HUES6 (cell line): Measurements from ENCODE around the gene TCEAL3.
A peak's percentile ranks its signal among the peaks of the same experiment; 100 is the strongest.
"Not testable (repeated sequence)": the region's sequence is repeated elsewhere in the genome, so short reads cannot be mapped to it uniquely, and the experiment has no call there.

Experiments
- H3K27ac ChIP-seq: 2 replicates; pipeline ENCODE4 v1.7.0; 2013; ENCODE audit warnings: low read depth, mild to moderate bottlenecking, low read length, inconsistent platforms
- H3K27me3 ChIP-seq: 2 replicates; pipeline ENCODE4 v1.6.1; 2013; ENCODE audit warnings: low read length; ENCODE audit not compliant: control insufficient read depth, insufficient read depth
- H3K36me3 ChIP-seq: 2 replicates; pipeline ENCODE4 v1.6.1; 2013; ENCODE audit warnings: low read length; ENCODE audit not compliant: control insufficient read depth, insufficient read depth
- H3K4me1 ChIP-seq: 2 replicates; pipeline ENCODE4 v1.6.1; 2013; ENCODE audit warnings: low read length; ENCODE audit not compliant: control insufficient read depth, insufficient read depth
- H3K4me3 ChIP-seq: 2 replicates; pipeline ENCODE4 v1.5.1; 2013; ENCODE audit warnings: low read depth, low read length
- H3K9ac ChIP-seq: one replicate; pipeline ENCODE4 v1.6.1; 2013; ENCODE audit warnings: mild to moderate bottlenecking, low read length
- H3K9me3 ChIP-seq: 2 replicates; pipeline ENCODE4 v1.6.1; 2013; ENCODE audit warnings: low read depth, low read length; ENCODE audit not compliant: control insufficient read depth, insufficient read depth

TCEAL3 gene

DNA sequence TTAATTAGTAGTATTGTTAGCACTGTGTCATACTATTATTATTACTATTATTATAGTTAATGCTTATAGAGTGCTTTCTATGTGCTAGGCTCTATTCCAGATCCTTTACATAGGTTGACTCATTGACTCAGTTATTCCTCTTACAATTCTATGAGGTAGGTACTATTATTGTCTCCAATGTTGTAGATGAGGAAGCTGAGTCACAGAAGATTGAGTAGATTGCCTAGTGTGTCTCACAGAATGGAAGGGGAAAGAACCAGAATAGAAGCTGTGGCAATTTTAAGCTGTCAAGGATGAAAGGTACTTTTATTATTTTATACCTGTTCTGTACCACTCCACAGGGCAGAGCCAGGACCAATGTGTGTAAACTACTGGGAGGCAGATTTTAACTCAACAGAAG lies 19.1 kb downstream of the TCEAL3 start:
- Histone ChIP-seq H3K4me1 (peaks cover 15% of the 10 kb centered on the region), H3K27me3 (no peaks in the 10 kb centered on the region), H3K9ac (no peak overlapping the region), H3K4me3 (no peak overlapping the region), H3K36me3 (no peaks in the 10 kb centered on the region), H3K9me3 (no peaks in the 10 kb centered on the region), H3K27ac (no peak overlapping the region)

DNA sequence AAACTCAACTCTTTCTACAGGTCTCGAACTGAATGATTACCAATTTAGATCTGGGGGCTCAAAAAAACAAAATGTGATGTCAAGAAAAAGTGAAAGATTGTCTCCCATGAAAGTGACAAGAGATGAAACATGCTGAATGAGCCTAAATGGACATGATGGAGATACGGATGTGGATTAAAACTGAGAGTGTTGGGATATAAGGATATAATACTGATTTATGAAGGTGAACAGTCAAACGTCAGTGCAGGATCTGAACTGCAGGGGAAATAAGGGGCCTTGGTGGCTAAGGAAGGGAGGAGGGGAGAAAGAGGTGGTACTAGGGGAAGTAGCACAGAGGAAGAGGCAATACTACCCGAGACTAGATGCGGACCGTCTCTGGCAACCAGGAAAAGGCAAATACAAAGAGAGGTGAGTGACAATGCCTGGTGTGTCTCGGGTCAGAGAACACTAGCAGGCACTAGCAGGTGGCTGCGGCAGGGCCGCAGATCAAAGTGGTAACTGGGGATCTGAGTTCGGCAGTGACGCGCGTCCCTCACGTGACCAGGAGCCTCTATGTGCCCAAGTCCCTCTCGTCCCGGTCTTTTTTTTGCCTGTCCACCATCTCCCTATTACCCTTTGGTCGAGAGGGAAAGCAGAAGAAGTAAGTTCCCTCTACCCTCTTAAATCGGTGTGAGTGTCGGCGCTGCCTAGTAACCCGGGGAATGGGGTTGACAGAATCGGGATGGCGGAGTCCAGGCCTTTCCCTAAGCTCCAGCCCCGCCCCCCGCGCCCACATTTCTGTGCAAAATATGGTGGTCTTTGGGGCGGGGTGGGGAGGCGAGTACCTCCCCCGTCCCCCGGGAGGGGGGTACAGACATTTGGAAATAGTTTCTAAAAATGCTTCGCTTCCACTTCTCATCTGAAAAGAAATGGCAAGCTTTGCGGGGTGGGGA lies 20.9 kb downstream of the TCEAL3 start, which contains the start of gene TCEAL1:
Gene TCEAL1, plus strand, starts transcription at position 590 of the 932 bp plus-strand sequence. CDS start 942 bp downstream, outside the sequence.
- Histone ChIP-seq H3K9ac (peak within 1 kb of the TSS; percentile 74), H3K4me3 (peak within 1 kb of the TSS; percentile 95), H3K27ac (peak within 1 kb of the TSS; percentile 11; the same call in 1 of the 2 replicates), H3K9me3 (no peaks in the 10 kb centered on the region), H3K36me3 (no peaks in the 10 kb centered on the region), H3K4me1 (peaks cover 15% of the 10 kb centered on the region), H3K27me3 (no peaks in the 10 kb centered on the region; the same call in 1 of the 2 replicates)

DNA sequence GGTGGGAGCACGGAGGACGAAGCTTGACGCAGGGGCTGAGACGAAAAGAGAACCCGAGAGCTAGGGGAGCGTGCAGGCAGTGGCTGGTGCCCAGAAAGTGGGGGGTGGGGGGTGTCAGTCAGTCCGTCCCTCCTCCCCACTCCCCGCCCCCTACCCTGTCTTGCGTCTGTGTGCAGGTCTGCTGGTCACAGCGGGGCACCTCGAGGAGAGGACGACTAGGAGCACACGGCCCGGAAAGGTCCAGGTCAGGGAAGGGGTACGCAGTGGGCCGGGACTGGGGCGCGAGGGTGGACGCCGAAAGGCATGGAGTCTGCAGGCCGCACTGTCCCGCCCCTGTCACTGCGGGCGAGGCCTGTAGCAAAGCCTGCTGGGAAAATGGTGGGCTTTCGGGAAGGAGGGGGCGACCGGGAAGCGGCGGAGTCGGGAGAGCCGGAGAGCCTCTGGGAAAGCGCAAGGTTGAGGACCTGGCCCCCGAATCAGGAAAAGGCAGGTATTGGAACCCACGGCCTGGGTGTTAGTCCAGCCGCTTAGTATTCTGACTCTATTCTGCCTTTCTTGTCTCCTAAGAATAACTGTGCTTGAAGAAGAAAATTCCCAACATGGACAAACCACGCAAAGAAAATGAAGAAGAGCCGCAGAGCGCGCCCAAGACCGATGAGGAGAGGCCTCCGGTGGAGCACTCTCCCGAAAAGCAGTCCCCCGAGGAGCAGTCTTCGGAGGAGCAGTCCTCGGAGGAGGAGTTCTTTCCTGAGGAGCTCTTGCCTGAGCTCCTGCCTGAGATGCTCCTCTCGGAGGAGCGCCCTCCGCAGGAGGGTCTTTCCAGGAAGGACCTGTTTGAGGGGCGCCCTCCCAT lies 21.8 kb downstream of the TCEAL3 start:
- Histone ChIP-seq H3K4me1 (peaks cover 8% of the 10 kb centered on the region), H3K9me3 (no peaks in the 10 kb centered on the region), H3K9ac (peak overlapping the region; percentile 74), H3K27ac (peak overlapping the region; percentile 11; the same call in 1 of the 2 replicates), H3K27me3 (no peaks in the 10 kb centered on the region; the same call in 1 of the 2 replicates), H3K36me3 (no peaks in the 10 kb centered on the region), H3K4me3 (peak overlapping the region; percentile 95)

DNA sequence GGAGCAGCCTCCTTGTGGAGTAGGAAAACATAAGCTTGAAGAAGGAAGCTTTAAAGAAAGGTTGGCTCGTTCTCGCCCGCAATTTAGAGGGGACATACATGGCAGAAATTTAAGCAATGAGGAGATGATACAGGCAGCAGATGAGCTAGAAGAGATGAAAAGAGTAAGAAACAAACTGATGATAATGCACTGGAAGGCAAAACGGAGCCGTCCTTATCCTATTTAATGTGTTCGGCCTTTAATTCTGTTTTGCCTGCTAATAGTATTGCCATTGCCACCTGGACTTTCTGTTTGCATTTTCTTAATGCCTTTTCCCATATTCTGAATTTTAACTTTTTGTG lies 22.4 kb downstream of the TCEAL3 start:
- peaks cover 7% of the 10 kb centered on the region; the same call in 1 of the 2 replicates for H3K4me1 ChIP-seq
- peak overlapping the region; percentile 74 for H3K9ac ChIP-seq
- H3K27ac ChIP-seq, result no peak overlapping the region
- no peaks in the 10 kb centered on the region for H3K36me3 ChIP-seq
- peak overlapping the region; percentile 95 for H3K4me3 ChIP-seq
- H3K9me3 ChIP-seq, result no peaks in the 10 kb centered on the region
- H3K27me3 ChIP-seq, result no peaks in the 10 kb centered on the region; the same call in 1 of the 2 replicates

DNA sequence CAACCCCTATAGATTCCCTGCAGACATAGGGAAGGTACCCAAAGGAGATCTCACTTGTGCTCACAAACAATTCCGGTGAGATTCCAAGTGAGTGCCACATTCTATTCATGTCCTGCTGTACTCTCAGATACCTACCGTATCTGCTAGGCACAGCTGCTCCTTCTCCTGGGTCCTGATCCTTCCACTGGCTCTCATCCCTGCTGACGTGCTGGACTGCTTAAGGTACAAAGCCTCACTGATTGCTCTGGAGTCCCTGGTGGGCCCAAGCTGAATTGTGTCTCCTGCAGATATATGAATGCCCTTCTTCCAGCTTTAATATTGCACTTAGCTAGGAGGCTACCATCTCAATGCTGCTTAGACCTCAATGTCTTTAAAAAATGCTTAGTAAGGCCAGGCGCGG lies 23.4 kb downstream of the TCEAL3 start:
- Histone ChIP-seq H3K9me3 (no peaks in the 10 kb centered on the region), H3K4me3 (no peak overlapping the region), H3K4me1 (peaks cover 7% of the 10 kb centered on the region; the same call in 1 of the 2 replicates), H3K27ac (no peak overlapping the region), H3K27me3 (no peaks in the 10 kb centered on the region; the same call in 1 of the 2 replicates), H3K36me3 (no peaks in the 10 kb centered on the region), H3K9ac (no peak overlapping the region)

DNA sequence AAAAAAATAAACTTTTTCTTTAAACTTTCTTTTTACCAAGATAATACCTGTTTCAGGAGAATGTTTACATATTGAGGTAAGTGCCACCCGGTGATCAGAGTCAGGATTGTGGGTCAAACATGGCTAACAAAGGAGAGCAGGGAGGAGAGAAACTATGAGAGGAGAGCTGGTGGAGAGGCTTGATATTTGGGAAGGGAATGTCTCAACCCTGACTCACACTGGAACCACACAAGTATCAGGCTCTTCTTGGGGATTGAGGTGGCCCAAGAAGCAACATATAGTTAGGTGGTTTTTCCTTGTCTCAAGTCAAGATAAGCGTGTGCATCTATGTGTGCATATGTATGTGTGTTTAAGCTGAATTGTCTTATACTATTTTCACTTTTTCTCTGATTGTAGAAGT lies 27.7 kb downstream of the TCEAL3 start:
- no peaks in the 10 kb centered on the region for H3K36me3 ChIP-seq
- no peak overlapping the region for H3K27ac ChIP-seq
- peaks cover 14% of the 10 kb centered on the region for H3K4me1 ChIP-seq
- no peaks in the 10 kb centered on the region for H3K9me3 ChIP-seq
- H3K9ac ChIP-seq, result no peak overlapping the region
- no peak overlapping the region for H3K4me3 ChIP-seq
- no peaks in the 10 kb centered on the region; the same call in 1 of the 2 replicates for H3K27me3 ChIP-seq

DNA sequence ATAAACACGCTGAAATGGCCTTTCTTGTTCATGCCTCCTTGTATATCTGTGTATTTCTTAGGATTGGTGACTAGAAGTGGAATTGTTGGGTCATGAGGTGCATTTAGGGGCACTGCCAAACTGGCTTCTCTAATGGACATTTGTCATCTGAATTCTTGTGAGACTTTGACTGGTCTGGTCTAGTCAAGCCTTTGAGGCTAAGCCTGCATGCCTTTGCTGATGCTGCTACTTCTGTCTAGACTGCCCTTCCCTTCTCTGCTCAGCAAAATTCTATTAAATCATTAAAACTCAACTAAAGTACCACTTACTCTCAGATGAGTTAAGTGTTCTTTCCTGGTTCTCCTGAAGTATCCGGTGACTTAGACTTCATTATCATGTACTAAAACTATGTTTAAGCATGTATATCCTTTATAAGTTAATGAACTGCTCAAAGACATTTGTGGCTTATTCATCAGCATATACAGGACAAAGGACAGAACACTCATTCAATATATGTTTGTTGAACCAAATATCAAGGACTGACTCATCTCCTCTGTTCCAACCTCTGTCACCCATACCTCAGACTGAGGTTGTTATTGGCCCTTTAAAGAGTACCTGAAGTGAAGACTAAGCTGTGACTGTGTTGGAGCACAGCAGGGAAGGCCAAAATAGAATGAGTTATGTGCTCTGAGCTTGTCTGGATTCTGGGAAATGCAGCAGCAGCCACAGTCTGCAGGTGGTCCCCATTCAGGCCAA lies 30.0 kb downstream of the TCEAL3 start:
- Histone ChIP-seq H3K36me3 (no peaks in the 10 kb centered on the region), H3K4me1 (peaks cover 22% of the 10 kb centered on the region), H3K27me3 (peaks cover 11% of the 10 kb centered on the region; the same call in 1 of the 2 replicates), H3K9me3 (no peaks in the 10 kb centered on the region), H3K9ac (no peak overlapping the region), H3K4me3 (no peak overlapping the region), H3K27ac (no peak overlapping the region)

DNA sequence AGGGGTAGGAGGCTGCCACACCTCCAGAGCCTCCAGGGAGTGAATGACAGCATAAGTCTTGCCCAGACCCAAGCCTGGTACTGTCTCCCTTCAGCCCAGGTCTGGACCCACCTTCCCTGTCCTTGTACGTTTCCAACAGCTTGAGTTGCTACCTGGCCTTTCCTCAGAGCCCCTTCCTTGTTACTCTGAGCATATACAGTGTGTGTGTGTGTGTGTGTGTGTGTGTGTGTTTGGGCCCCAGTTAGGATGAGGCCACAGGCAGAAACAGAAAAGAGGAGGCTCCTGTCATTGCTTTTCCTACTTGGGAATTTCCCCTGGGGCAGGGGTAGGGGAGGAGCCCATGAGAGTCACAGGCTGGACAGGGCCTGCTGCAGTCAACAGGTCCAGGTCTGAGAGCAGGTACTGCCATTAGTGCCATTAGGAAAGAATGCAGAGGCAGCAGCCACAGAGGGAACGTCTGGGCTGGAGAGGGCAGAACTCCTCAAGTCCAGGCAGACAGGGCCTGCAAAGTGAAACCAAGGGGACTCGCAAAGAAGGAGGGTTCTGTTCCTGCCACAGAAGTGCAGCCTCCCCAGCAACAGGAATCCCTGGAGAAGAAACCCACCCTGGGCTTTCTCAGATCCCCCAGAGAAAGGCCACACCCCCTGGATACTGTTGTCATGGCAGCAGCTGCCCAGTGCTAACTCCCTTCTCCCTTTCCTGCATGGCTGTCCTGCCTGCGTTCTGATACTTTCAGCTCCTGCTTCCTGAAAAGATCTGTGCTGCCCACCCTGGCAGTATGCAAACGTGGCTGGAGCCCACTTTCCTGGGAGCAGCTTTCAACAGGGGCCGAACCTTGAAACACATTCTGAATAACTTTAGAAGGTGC lies 30.9 kb downstream of the TCEAL3 start:
- not testable (repeated sequence) for H3K9me3 ChIP-seq, H3K9ac ChIP-seq, H3K27ac ChIP-seq, H3K36me3 ChIP-seq, H3K4me3 ChIP-seq
- Histone ChIP-seq H3K4me1 (peaks cover 22% of the 10 kb centered on the region), H3K27me3 (peaks cover 12% of the 10 kb centered on the region; the same call in 1 of the 2 replicates)

DNA sequence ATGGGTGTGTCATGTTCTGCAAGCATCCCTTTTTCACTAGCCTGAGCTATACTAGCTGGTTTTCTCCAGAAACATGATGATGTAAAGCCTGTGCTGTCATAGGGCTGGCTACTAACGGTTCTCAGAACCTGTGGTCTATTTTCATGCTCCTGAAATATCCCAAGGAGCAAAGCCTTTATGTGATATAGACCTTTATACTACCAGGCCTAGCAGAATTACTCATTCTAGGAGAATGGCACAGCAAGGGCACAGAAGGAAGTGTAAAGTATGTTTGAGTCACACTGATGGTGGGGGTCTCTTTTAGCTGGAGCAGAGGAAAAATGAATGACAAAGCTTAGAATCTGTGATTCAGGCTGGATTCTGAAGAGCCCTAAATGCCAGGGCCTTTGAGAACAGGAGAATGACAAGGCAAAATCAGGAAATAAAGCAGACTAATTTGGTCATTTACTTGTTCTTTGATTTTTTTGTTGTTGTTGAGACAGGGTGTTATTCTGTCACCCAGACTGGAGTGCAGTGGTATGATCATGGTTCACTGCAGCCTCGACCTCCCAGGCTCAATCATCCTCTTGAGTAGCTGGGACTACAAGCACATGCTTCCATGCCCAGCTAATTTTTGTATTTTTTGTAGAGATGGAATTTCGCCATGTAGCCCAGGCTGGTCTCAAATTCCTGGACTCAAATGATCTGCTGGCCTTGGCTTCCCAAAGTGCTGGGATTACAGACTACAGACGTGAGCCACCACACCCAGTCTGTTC lies 32.8 kb downstream of the TCEAL3 start:
- Histone ChIP-seq H3K27me3 (peaks cover 17% of the 10 kb centered on the region; the same call in 1 of the 2 replicates), H3K27ac (peak overlapping the region; percentile 48; the same call in 1 of the 2 replicates), H3K36me3 (no peaks in the 10 kb centered on the region), H3K9me3 (no peaks in the 10 kb centered on the region), H3K9ac (no peak overlapping the region), H3K4me1 (peaks cover 22% of the 10 kb centered on the region), H3K4me3 (no peak overlapping the region)
